ENCODE results near the gene MLST8.
"Not testable (repeated sequence)": the region's sequence is repeated elsewhere in the genome, so short reads cannot be mapped to it uniquely, and the experiment has no call there.

Gene MLST8

GRCh38 chr16:2190659-2191445 lies 14.4 kb upstream of the MLST8 start:
- DNase-seq (ENCODE audit: low read depth): no peak

DNA sequence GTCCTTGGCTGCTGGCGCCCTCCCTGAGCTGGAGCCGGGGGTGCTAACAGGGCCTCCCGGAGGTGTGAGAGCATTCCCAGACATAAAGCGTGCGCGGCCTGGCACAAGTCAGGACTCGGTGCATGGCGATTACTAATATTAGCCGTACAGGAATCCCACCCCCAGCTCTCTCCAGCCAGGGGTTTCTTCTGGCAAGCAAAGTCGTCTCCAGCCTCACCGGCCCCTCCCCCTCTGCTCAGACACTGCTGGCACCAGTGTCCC lies 13.9 kb upstream of the MLST8 start:
- no peak for DNase-seq (ENCODE audit: low read depth)

DNA sequence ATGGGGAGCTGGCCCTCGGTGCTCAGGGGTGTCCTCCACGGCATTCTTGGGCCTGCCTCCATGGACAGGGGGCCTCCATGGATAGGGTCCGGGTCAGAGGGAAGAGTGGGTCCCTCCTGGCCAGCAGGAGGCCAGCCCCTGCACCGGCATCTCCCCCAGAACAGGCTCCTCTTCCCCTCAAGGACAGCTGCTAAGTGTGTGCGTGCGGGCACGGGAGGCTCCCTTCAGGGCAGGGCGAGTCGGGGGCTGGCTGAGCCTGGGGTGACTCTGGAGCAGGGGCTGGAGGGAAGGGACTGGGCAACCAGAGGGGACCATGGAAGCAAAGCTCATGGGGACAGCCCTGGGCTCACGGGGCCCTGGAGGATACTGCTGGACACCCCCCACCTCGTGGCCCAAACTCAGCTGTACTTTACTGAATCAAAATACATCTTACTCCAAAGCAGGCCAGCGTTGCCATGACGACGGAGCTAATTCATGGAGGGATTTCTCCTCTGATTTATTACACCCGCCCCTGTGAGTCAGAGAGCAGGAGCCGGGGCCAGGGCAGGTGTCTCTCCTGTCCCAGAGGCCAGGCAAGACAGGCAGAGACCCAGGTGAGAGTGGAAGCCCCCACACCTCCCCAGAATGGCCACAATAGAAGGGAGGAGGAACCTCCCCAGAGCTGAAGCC lies 11.0 kb upstream of the MLST8 start:
- no peak for DNase-seq (ENCODE audit: low read depth)

DNA sequence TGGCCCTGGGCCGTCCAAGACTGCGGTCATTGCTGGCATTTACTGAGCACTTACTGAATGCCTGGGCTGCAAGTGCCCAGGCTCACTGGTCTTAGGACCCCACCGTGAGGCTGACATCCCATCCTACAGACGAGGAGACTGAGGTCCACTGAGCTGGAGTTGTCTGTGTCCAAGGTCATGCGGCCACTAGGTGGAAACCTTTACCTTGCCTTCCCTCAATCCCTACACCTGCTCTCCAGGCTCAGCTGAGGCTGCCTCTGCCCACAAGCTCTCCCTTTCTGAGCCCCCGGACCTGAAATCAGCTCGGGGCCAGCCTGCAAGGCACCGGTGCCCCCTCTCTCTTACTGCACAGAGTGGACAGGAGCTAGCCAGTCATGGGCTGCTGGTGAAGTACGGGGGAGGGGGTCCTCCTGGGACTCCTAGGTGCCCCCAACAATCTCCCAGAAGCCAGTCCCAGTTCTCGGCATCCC lies 10.4 kb upstream of the MLST8 start:
- no peak for DNase-seq (ENCODE audit: low read depth)

DNA sequence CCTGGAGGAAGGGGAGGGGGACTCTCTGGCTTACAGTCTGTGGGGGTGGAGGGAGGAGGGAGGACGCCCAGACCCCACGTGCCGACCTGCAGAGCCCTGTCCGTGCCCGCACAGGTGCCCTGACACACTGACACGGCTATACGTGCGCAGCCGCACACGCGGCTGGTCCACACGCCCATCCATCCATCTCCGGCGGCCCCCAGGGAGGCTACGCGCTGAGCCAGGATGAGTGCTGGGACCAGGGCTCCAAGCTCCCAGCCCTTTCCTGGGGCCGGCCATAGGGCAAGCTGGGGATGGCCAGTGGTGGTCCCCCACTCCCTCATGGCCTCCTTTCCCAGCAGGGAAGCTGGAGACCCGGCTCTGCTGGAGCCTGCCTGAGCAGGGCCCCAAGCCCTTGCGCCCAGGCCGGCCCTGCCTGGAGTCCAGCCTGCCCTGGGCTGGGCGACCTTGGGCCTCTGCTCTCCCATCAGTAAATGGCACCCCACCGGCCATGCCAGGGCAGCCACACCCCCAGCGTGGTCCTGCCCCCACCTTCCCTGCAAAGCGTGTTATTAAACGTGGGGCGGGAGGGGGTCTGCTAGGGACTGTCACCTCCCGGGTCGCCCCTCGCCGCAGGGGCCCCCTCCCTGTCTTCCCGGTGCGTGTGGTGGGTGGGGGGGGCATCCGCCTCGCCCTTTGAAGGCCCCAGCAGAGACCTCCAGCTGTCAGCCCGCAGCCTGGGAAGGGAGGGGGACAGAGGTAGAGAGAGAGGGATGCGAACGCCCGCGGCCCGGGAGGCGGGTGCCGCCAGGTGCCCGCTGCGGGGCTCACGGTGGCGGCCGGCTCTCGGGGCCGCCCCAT lies 9.7 kb upstream of the MLST8 start:
- no peak for DNase-seq (ENCODE audit: low read depth)

GRCh38 chr16:2196162-2196980 lies 8.9 kb upstream of the MLST8 start, which contains the start of gene CASKIN1:
CASKIN1 (minus strand) TSS chr16:2196605; CDS start chr16:2196432, 173 bp downstream.
- DNase-seq (ENCODE audit: low read depth): no peak

GRCh38 chr16:2196981-2197511 lies 8.2 kb upstream of the MLST8 start:
- no peak for DNase-seq (ENCODE audit: low read depth)

DNA sequence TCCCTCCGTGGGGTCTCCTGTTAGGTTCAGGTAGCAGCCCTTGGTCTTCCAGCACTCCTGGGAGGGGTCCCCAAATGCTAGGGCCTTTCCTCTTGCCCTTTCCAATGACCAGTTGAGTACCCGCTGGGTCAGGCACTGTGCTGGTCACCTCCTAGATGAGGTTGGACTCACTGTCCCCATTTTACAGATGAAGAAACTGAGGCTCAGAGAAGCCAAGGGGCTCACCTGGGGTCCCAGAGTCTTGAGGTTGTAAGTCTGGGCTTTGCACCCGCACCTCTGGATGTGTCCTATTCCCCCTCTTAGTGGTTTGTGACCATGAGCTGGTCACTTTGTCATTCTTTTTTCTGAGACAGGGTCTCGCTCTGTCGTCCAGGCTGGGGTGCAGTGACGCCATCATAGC lies 7.5 kb upstream of the MLST8 start:
- no peak for DNase-seq (ENCODE audit: low read depth)

- no peak for DNase-seq (ENCODE audit: low read depth)
Measured at GRCh38 chr16:2198283-2198682, 7.0 kb upstream of the MLST8 start.

- no peak for DNase-seq (ENCODE audit: low read depth)
Measured at GRCh38 chr16:2199095-2199494, 6.2 kb upstream of the MLST8 start.

DNA sequence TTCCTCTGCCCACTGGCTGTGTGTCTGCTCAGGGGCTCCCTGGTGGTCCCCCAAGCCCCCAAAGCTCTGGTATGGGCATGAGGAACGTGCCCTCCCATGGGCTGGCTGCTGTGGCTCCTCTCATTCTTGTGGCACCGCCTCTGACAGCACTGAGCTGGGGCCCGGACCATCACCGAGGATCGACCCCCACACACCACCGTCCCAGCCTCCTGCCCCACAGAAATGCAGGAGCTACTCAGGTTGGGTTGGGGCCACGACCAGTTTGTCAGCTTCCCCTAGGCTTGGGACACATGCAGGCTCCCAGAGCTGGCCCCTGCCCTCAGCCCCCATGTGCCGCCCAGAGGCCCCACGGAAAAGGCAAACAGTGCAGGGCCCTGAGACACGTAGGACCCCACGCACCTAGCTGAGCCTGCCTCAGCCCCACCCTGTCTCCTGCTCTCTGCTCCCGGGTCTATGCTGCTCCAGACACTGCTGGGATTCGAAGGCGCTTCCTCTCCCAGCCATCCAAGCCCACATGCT lies 5.6 kb upstream of the MLST8 start:
- no peak for DNase-seq (ENCODE audit: low read depth)

GRCh38 chr16:2200313-2200712 lies 4.9 kb upstream of the MLST8 start:
- no peak for DNase-seq (ENCODE audit: low read depth)

DNA sequence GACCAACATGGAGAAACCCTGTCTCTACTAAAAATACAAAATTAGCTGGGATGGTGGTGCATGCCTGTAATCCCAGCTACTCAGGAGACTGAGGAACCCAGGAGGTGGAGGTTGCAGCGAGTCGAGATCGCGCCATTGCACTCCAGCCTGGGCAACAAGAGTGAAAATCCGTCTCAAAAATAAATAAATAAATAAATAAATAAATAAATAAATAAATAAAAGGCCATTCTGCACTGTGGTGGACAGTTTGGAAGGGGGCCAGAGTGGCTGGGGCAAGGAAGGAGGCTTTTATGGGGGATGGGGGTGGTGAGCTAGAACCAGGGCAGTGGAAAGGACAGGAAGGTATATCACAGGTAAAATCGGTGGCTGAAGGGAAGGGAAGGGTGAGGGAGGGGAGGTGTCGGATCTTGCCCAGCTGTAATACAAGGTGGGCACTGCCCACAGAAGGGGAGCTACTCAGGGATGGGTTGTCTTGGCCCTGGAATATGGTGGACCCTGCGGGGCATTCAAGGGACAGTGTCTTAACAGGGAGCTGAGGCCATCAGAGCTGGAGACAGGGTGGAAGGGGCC lies 2.0 kb upstream of the MLST8 start:
- not testable (repeated sequence) for DNase-seq (ENCODE audit: low read depth)

DNA sequence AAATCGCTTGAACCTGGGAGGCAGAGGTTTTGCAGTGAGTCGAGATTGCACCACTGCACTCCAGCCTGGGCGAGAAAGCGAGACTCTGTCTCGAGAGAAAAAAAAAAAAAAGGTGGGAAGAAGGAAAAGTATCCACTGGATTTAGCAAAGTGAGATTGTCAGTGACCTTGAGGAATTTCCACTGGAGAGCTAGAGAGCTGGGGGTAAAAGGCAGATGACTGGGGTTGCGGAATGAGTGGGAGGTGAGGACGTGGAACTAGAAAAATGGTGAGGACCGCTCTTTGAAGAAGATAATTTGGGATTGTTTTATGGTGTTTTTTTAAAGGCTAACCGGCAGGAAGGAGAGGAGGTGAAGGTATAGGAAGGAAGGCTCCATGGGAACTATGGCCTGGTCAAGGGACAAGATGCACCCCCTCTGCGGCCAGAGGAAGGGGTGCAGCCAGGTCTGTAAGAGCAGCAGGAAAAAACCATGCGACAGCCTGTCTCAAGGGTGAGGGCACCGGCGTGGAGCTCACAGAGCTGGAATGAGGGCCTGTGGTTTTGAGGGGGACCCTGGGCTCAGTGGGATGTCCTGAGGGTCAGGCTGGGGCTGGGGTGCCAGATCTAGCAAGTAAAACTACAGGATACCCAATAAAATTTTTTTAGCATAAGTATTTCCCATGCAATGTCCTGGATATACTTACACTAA lies 694 bp upstream of the MLST8 start:
- no peak for DNase-seq (ENCODE audit: low read depth)

DNA sequence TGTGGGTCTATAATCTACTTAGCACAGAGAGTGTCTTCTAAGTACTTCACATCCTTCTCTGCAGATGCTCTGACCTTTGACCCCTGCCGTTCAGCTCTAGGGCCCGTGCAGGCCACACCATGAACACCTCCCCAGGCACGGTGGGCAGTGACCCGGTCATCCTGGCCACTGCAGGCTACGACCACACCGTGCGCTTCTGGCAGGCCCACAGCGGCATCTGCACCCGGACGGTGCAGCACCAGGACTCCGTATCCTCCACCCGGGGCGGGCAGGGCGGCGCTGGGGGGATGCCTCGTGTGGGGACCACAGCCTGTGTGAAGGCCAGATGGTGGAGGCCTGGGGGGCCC lies 686 bp downstream of the MLST8 start:
- no peak for DNase-seq (ENCODE audit: low read depth)

DNA sequence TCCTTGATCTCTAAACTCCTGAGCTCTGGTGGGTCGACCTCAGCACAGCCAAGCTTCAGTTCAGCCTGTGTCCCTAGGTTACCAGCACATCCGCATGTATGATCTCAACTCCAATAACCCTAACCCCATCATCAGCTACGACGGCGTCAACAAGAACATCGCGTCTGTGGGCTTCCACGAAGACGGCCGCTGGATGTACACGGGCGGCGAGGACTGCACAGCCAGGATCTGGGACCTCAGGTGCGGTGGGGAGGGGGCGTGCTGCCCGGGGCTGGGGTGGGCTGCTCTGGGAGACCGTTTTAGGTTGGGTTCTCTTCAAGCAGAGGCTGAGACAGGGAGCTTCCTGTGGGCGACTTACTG lies 1.1 kb downstream of the MLST8 start:
- DNase-seq (ENCODE audit: low read depth): no peak

- no peak for DNase-seq (ENCODE audit: low read depth)
Measured at GRCh38 chr16:2206780-2207433, 1.7 kb downstream of the MLST8 start.

DNA sequence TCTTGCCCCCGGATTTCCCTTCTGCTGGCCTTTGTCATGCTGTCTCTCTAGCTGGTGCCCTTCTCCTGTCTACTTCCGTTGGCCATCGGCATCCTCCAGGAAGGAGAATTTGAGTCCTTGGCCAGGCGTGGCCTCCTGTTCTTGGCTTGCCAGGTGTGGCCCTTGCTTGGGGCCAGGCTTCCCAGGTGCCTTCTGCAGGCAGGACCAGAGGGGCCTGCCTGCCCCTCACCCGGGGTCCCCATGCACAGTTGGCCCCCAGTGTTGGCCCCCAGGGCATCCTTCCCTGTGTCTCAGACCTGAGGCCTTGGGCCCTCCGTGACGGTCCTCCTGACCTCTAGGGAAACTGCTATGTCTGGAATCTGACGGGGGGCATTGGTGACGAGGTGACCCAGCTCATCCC lies 2.6 kb downstream of the MLST8 start:
- no peak for DNase-seq (ENCODE audit: low read depth)

DNA sequence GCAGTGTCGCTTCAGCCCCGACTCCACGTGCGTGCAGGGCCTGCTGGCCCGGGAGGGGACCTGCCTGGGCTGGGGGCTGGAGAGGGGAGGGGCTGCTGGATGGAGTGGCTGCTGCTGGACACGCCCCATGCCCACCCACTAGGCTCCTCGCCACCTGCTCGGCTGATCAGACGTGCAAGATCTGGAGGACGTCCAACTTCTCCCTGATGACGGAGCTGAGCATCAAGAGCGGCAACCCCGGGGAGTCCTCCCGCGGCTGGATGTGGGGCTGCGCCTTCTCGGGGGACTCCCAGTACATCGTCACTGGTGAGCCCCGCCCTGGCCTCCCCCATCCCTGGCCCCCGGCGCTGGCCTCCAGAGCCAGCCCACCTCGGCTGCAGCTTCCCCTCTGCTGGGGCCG lies 3.1 kb downstream of the MLST8 start:
- no peak for DNase-seq (ENCODE audit: low read depth)

- no peak for DNase-seq (ENCODE audit: low read depth)
Measured at GRCh38 chr16:2208772-2209171, 3.5 kb downstream of the MLST8 start.
